ENCODE measurements around the gene CDH22. TPM values are rescaled to one million over a fixed set of nuclear protein-coding genes. Genes with fewer than 3 reads are reported as not detected.

CDH22 gene
- total and polyA plus RNA-seq, 4 donors = not detected

DNA sequence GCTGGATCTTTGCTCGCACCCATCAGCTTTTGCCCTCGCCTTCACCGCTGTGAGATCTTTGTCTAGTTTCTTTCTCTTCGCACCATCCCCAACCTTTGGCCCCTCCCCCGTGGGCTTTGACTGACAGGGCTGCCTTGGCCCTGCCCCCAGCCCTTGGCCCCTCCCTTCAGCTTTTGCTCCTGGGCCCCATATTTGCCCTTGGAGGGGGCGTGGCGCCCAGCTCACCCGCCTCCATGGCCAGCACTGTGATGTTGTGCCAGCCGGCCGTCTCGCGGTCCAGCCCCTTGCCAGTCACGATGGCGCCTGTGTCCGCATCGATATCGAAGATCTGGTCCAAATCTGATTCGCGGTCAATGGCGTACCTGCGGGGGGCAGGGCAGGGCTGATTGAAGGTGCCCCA lies 109.1 kb downstream of the CDH22 start:
- H3K27me3 ChIP-seq (ENCODE audit: control insufficient read depth in 1 of 2, insufficient read depth in 2 of 2, low read length in 1 of 2) = peaks cover 0 to 4% of the 10 kb centered on the region in 2 donors
- ATAC-seq (ENCODE audit: low FRiP score) = no peak
- no peaks in the 10 kb centered on the region for H3K36me3 ChIP-seq (ENCODE audit: control insufficient read depth in 1 of 2, insufficient read depth in 2 of 2, low read length in 1 of 2)
- no peaks in the 10 kb centered on the region for H3K9me3 ChIP-seq (ENCODE audit: control insufficient read depth, low read length)
- H3K4me1 ChIP-seq (ENCODE audit: control insufficient read depth in 1 of 2, insufficient read depth in 2 of 2, low read length in 2 of 2) = no peaks in the 10 kb centered on the region
- no peak overlapping the region for H3K4me3 ChIP-seq (ENCODE audit: low read length in 2 of 2)
- H3K27ac ChIP-seq (ENCODE audit: low read depth in 1 of 2, low read length in 2 of 2) = no peak overlapping the region
- intact Hi-C loops (cut with DNase I) = no loop called here
- WGBS, 2 donors = 6 to 9% methylated on average over 21 of the region's 21 CpGs
- no peak for DNase-seq

DNA sequence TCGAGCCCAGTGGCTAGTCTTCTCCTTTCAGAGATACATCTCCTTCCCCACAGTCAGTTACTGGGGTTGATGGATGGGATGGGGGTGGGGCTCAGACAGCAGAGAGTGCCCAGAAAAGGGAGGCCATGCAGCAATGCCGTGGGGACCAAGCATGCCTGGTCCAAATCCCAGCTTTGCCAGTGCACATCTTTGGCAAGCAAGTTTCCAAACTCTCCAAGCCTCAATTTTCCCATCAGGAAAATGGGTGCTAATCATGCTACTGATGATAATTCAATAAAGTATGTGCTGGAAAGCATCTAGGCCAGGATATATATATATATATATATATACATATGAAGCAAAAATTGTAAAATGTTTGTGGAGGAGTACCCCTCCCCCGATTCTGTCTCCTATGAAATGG lies 111.3 kb downstream of the CDH22 start:
- no peak overlapping the region for H3K27ac ChIP-seq (ENCODE audit: low read depth in 1 of 2, low read length in 2 of 2)
- H3K36me3 ChIP-seq (ENCODE audit: control insufficient read depth in 1 of 2, insufficient read depth in 2 of 2, low read length in 1 of 2) = no peaks in the 10 kb centered on the region
- H3K4me1 ChIP-seq (ENCODE audit: control insufficient read depth in 1 of 2, insufficient read depth in 2 of 2, low read length in 2 of 2) = no peaks in the 10 kb centered on the region
- 45 to 51% methylated on average over 3 of the region's 3 CpGs for WGBS, 2 donors
- intact Hi-C loops (cut with DNase I) = no loop called here
- H3K27me3 ChIP-seq (ENCODE audit: control insufficient read depth in 1 of 2, insufficient read depth in 2 of 2, low read length in 1 of 2) = peaks cover 0 to 2% of the 10 kb centered on the region in 2 donors
- no peak overlapping the region for H3K4me3 ChIP-seq (ENCODE audit: low read length in 2 of 2)
- DNase-seq (no peak), ATAC-seq (ENCODE audit: low FRiP score) (no peak)
- no peaks in the 10 kb centered on the region for H3K9me3 ChIP-seq (ENCODE audit: control insufficient read depth, low read length)

DNA sequence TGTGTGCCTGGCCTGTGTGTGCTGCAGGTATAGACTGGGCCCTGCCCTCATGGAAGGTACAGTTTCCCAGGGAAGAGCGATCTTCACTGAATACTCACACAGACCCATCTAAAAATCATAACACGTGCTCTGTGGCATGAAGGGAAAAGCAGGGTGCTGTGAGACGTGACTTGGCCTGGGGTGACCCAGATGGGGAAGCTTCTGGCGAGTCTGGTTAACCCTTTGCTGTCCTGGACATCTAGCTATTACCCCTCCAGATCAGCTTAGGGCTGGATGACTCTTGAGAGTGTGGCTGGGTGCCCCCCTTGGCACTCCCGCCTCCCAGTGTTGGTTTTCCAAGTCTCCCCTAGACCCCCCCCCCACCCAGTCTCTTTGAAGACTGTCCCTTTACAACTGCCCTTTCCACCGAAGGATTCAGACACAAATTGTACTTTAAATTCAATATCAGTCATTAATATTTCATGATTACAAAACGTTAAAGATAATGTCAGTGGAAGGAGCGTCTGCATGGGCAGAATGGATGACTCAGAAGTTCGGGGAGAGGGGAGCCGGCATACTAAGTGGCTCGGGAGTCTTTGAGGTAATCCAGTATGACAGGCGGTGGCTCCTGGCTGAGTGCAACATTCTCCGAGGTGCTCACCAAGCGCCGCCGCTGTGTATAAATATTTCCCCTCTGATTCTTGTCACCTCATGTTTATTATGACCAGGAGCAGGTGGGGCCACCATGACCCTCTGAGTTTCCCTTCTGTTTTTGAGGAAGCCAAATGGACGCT lies 112.8 kb downstream of the CDH22 start:
- Histone ChIP-seq H3K36me3 (ENCODE audit: control insufficient read depth in 1 of 2, insufficient read depth in 2 of 2, low read length in 1 of 2) (no peaks in the 10 kb centered on the region), H3K4me1 (ENCODE audit: control insufficient read depth in 1 of 2, insufficient read depth in 2 of 2, low read length in 2 of 2) (no peaks in the 10 kb centered on the region), H3K9me3 (ENCODE audit: control insufficient read depth, low read length) (no peaks in the 10 kb centered on the region), H3K4me3 (ENCODE audit: low read length in 2 of 2) (no peak overlapping the region), H3K27me3 (ENCODE audit: control insufficient read depth in 1 of 2, insufficient read depth in 2 of 2, low read length in 1 of 2) (no peaks in the 10 kb centered on the region), H3K27ac (ENCODE audit: low read depth in 1 of 2, low read length in 2 of 2) (no peak overlapping the region)
- DNase-seq (no peak), ATAC-seq (ENCODE audit: low FRiP score) (no peak)
- WGBS, 2 donors = 46 to 47% methylated on average over 17 of the region's 17 CpGs
- intact Hi-C loops (cut with DNase I) = no loop called here

DNA sequence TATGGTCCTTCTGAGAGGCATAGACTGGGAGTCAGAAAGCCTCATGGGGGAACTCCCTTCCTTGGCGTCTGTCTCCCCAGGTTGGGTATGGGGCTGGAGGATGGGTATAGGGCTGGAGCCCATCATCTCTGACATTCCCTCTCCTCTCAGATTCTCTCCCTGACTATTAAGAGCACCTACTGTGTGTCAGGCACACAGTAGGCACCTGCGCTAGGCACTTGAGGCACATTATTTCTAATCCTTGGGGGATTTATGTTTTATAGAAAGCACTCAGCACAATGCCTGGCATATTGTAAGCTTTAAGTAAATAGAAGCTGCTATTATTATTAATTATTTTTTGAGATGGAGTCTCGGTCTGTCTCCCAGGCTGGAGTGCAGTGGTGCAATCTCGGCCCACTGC lies 113.9 kb downstream of the CDH22 start:
- no peaks in the 10 kb centered on the region for H3K36me3 ChIP-seq (ENCODE audit: control insufficient read depth in 1 of 2, insufficient read depth in 2 of 2, low read length in 1 of 2)
- no peaks in the 10 kb centered on the region for H3K27me3 ChIP-seq (ENCODE audit: control insufficient read depth in 1 of 2, insufficient read depth in 2 of 2, low read length in 1 of 2)
- ATAC-seq (ENCODE audit: low FRiP score) = no peak
- H3K9me3 ChIP-seq (ENCODE audit: control insufficient read depth, low read length) = no peaks in the 10 kb centered on the region
- intact Hi-C loops (cut with DNase I) = no loop called here
- no peak for DNase-seq
- WGBS, 2 donors = 74 to 85% methylated on average over 4 of the region's 4 CpGs
- no peaks in the 10 kb centered on the region for H3K4me1 ChIP-seq (ENCODE audit: control insufficient read depth in 1 of 2, insufficient read depth in 2 of 2, low read length in 2 of 2)
- H3K27ac ChIP-seq (ENCODE audit: low read depth in 1 of 2, low read length in 2 of 2) = no peak overlapping the region
- no peak overlapping the region for H3K4me3 ChIP-seq (ENCODE audit: low read length in 2 of 2)

DNA sequence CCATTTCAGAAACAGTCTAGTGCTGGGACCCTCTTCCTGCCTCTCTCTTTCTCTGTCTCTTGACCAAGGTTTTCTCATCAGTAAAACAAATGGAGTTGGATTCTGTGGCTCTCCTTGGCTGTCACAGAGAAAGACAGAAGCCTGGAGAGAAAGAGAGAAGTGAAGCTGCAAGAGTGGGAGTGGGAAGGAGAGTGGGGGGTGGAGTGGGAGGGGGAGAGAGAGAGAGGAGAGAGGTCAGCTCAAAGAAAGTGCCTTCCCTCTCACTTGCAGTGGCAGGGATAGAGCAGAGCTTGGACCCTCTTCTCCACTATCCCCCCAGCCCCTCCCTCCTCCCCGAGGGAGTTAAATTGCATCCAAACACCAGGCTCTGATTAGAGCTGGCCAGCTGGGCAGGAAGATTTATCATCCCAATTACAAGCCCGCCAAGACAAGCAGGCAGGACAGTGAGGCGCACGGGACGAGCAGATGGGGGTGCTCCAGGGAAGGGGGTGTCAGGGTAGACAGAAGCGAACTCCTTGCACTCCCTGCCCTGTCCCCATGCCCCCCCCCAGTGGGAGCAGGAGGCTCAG lies 115.8 kb downstream of the CDH22 start:
- Histone ChIP-seq H3K4me3 (ENCODE audit: low read length in 2 of 2) (no peak overlapping the region), H3K27me3 (ENCODE audit: control insufficient read depth in 1 of 2, insufficient read depth in 2 of 2, low read length in 1 of 2) (no peaks in the 10 kb centered on the region), H3K9me3 (ENCODE audit: control insufficient read depth, low read length) (no peaks in the 10 kb centered on the region), H3K36me3 (ENCODE audit: control insufficient read depth in 1 of 2, insufficient read depth in 2 of 2, low read length in 1 of 2) (no peaks in the 10 kb centered on the region), H3K27ac (ENCODE audit: low read depth in 1 of 2, low read length in 2 of 2) (no peak overlapping the region), H3K4me1 (ENCODE audit: control insufficient read depth in 1 of 2, insufficient read depth in 2 of 2, low read length in 2 of 2) (no peaks in the 10 kb centered on the region)
- DNase-seq = no peak
- 1 to 4% methylated on average over 6 of the region's 6 CpGs for WGBS, 2 donors
- intact Hi-C loops (cut with DNase I) = no loop called here
- ATAC-seq (ENCODE audit: low FRiP score) = no peak

DNA sequence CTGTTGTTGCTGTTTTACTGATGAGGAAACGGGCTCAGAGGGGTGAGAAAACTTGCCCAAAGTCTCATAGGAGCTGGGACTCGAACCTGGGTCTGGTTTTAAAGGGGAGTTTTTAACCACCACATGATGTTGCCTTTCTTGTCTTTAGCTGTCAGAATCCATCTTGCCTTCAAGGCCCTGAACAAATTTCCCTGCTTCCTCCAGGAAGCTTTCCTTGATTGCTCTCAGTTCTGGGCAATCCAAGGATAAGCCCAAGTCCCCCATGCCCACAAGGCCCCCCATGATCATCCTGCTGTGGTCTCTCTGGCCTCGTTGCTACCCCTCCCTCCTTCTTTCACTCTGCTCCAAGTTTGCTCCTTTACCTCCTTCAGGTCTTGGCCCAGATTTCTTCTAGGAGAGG lies 116.7 kb downstream of the CDH22 start:
- no peak for DNase-seq
- WGBS, 2 donors = 58 to 79% methylated on average over 3 of the region's 3 CpGs
- intact Hi-C loops (cut with DNase I) = no loop called here
- no peak for ATAC-seq (ENCODE audit: low FRiP score)
- no peaks in the 10 kb centered on the region for H3K9me3 ChIP-seq (ENCODE audit: control insufficient read depth, low read length)
- H3K36me3 ChIP-seq (ENCODE audit: control insufficient read depth in 1 of 2, insufficient read depth in 2 of 2, low read length in 1 of 2) = no peaks in the 10 kb centered on the region
- H3K27ac ChIP-seq (ENCODE audit: low read depth in 1 of 2, low read length in 2 of 2) = no peak overlapping the region
- no peaks in the 10 kb centered on the region for H3K27me3 ChIP-seq (ENCODE audit: control insufficient read depth in 1 of 2, insufficient read depth in 2 of 2, low read length in 1 of 2)
- no peak overlapping the region for H3K4me3 ChIP-seq (ENCODE audit: low read length in 2 of 2)
- no peaks in the 10 kb centered on the region for H3K4me1 ChIP-seq (ENCODE audit: control insufficient read depth in 1 of 2, insufficient read depth in 2 of 2, low read length in 2 of 2)

DNA sequence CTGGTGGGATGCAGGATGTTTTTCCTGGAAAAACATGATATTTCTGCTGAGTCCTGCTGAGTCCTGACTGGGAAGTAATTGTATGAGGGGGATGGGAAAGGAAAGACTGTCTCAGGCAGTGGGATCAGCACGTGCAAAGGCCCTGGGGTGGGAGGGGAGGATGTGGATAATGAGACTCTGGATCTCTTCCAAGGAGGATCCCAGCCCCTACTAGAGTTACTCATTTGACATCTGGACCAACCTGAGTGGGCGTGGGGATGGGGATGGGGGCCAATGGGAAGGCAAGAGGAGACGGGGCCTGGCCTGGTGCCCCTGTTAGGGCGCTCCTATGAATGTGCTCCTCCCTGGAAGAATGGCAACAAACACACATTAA lies 117.1 kb downstream of the CDH22 start:
- intact Hi-C loops (cut with DNase I) = no loop called here
- WGBS, 2 donors = 79 to 80% methylated on average over 4 of the region's 4 CpGs

DNA sequence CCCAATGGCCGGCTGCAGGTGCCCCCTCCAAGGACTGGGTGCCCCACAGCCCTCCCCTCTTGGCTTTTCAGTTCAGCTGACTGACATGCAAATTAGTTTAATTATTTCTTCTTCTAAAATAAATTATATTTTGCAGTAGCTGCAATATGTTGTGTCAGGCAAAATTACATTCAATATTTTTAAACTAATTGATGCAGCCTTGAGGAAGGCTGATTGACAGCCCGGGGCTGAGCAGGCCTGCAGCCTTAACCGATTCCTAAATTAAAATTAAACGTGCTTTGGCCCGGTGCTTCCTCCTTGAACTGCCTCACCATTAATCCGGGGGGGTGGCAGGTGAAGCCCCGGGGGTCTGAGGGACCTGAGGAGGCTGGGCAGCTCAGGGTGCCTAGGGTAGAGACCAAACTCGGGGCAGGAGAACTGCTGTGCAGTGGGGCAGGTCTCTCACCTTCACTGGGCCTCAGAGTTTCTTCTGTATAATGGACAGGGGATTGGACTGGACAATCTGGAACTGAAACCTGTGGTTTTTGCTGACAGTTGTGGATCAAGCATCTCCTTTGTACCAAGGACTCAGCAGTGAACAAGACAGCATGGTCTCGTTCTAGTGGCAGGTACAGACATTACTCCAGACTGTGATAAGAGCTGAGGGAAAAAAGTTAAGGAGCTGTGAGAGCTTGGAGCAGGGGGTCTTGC lies 117.7 kb downstream of the CDH22 start:
- no peak overlapping the region for H3K4me3 ChIP-seq (ENCODE audit: low read length in 2 of 2)
- no peaks in the 10 kb centered on the region for H3K4me1 ChIP-seq (ENCODE audit: control insufficient read depth in 1 of 2, insufficient read depth in 2 of 2, low read length in 2 of 2)
- no peaks in the 10 kb centered on the region for H3K9me3 ChIP-seq (ENCODE audit: control insufficient read depth, low read length)
- H3K36me3 ChIP-seq (ENCODE audit: control insufficient read depth in 1 of 2, insufficient read depth in 2 of 2, low read length in 1 of 2) = no peaks in the 10 kb centered on the region
- no peaks in the 10 kb centered on the region for H3K27me3 ChIP-seq (ENCODE audit: control insufficient read depth in 1 of 2, insufficient read depth in 2 of 2, low read length in 1 of 2)
- 71 to 75% methylated on average over 9 of the region's 9 CpGs for WGBS, 2 donors
- H3K27ac ChIP-seq (ENCODE audit: low read depth in 1 of 2, low read length in 2 of 2) = no peak overlapping the region
- intact Hi-C loops (cut with DNase I) = no loop called here
- ATAC-seq (ENCODE audit: low FRiP score) (no peak), DNase-seq (no peak)

More for the DNA sequence above, 117.1 kb downstream of the CDH22 start:
- H3K9me3 ChIP-seq (ENCODE audit: control insufficient read depth, low read length) = no peaks in the 10 kb centered on the region
- no peak overlapping the region for H3K27ac ChIP-seq (ENCODE audit: low read depth in 1 of 2, low read length in 2 of 2)
- no peaks in the 10 kb centered on the region for H3K36me3 ChIP-seq (ENCODE audit: control insufficient read depth in 1 of 2, insufficient read depth in 2 of 2, low read length in 1 of 2)
- H3K4me3 ChIP-seq (ENCODE audit: low read length in 2 of 2) = no peak overlapping the region
- DNase-seq (no peak), ATAC-seq (ENCODE audit: low FRiP score) (no peak)
- H3K4me1 ChIP-seq (ENCODE audit: control insufficient read depth in 1 of 2, insufficient read depth in 2 of 2, low read length in 2 of 2) = no peaks in the 10 kb centered on the region
- no peaks in the 10 kb centered on the region for H3K27me3 ChIP-seq (ENCODE audit: control insufficient read depth in 1 of 2, insufficient read depth in 2 of 2, low read length in 1 of 2)

Measured in aorta (tissue), 5 donors.